ENCODE data around the gene TESMIN. TPM values are rescaled to one million over a fixed set of nuclear protein-coding genes. Genes with fewer than 3 reads are reported as not detected.

TESMIN gene
- total RNA-seq, 2 donors from 2014 or later: 14.3 to 20.7 TPM

- Histone ChIP-seq H3K36me3 (no peaks in the 10 kb centered on the region), H3K4me3 (no peak overlapping the region)
- TF ChIP-seq CTCF (IDR thresholded peaks at IDR 0.05): no peak
Measured at GRCh38 chr11:68743539-68743938, 7.8 kb downstream of the TESMIN start.

GRCh38 chr11:68741463-68741862, 9.9 kb downstream of the TESMIN start:
- no peak overlapping the region for H3K4me3 ChIP-seq
- no peaks in the 10 kb centered on the region for H3K36me3 ChIP-seq
- H3K27me3 ChIP-seq: no peaks in the 10 kb centered on the region
- H3K9ac ChIP-seq (ENCODE audit: low read depth in 2 of 2, low read length in 2 of 2): no peak overlapping the region
- H3K4me1 ChIP-seq: no peaks in the 10 kb centered on the region
- no peak for DNase-seq
- intact Hi-C loops (cut with DNase I): no loop called here
- no peak overlapping the region for H3K27ac ChIP-seq
- TF ChIP-seq CTCF (IDR thresholded peaks at IDR 0.05): no peak
- H3K9me3 ChIP-seq: no peaks in the 10 kb centered on the region

More at GRCh38 chr11:68743539-68743938, 7.8 kb downstream of the TESMIN start:
- Histone ChIP-seq H3K9ac (ENCODE audit: low read depth in 2 of 2, low read length in 2 of 2) (no peak overlapping the region), H3K4me1 (no peaks in the 10 kb centered on the region), H3K27me3 (no peaks in the 10 kb centered on the region), H3K9me3 (no peaks in the 10 kb centered on the region), H3K27ac (no peak overlapping the region)
- intact Hi-C loops (cut with DNase I): no loop called here
- no peak for DNase-seq

- no peak overlapping the region for H3K4me3 ChIP-seq
- no peaks in the 10 kb centered on the region for H3K9me3 ChIP-seq
- intact Hi-C loops (cut with DNase I): no loop called here
- H3K9ac ChIP-seq (ENCODE audit: low read depth in 2 of 2, low read length in 2 of 2): no peak overlapping the region
- DNase-seq: no peak
- H3K36me3 ChIP-seq: no peaks in the 10 kb centered on the region
- no peak overlapping the region for H3K27ac ChIP-seq
- no peaks in the 10 kb centered on the region for H3K27me3 ChIP-seq
- no peak for TF ChIP-seq CTCF (IDR thresholded peaks at IDR 0.05)
- H3K4me1 ChIP-seq: no peaks in the 10 kb centered on the region
Measured at GRCh38 chr11:68735646-68736045, 15.7 kb downstream of the TESMIN start.

GRCh38 chr11:68735125-68735524, 16.2 kb downstream of the TESMIN start:
- TF ChIP-seq CTCF (IDR thresholded peaks at IDR 0.05): no peak

GRCh38 chr11:68734111-68734510, 17.2 kb downstream of the TESMIN start:
- no peak for TF ChIP-seq CTCF (IDR thresholded peaks at IDR 0.05)
- no peak for DNase-seq
- H3K4me3 ChIP-seq: no peak overlapping the region
- intact Hi-C loops (cut with DNase I): no loop called here
- H3K36me3 ChIP-seq: no peaks in the 10 kb centered on the region
- H3K27me3 ChIP-seq: no peaks in the 10 kb centered on the region
- H3K9ac ChIP-seq (ENCODE audit: low read depth in 2 of 2, low read length in 2 of 2): no peak overlapping the region
- H3K27ac ChIP-seq: no peak overlapping the region
- H3K4me1 ChIP-seq: no peaks in the 10 kb centered on the region
- no peaks in the 10 kb centered on the region for H3K9me3 ChIP-seq

More at GRCh38 chr11:68735125-68735524, 16.2 kb downstream of the TESMIN start:
- H3K36me3 ChIP-seq: no peaks in the 10 kb centered on the region
- no peak overlapping the region for H3K27ac ChIP-seq
- intact Hi-C loops (cut with DNase I): no loop called here
- H3K9me3 ChIP-seq: no peaks in the 10 kb centered on the region
- H3K4me3 ChIP-seq: no peak overlapping the region
- DNase-seq: no peak
- H3K27me3 ChIP-seq: no peaks in the 10 kb centered on the region
- no peak overlapping the region for H3K9ac ChIP-seq (ENCODE audit: low read depth in 2 of 2, low read length in 2 of 2)
- H3K4me1 ChIP-seq: no peaks in the 10 kb centered on the region

GRCh38 chr11:68727783-68728182, 23.5 kb downstream of the TESMIN start:
- intact Hi-C loops (cut with DNase I): no loop called here
- Histone ChIP-seq H3K4me1 (no peaks in the 10 kb centered on the region), H3K27me3 (no peaks in the 10 kb centered on the region), H3K4me3 (no peak overlapping the region), H3K36me3 (no peaks in the 10 kb centered on the region), H3K27ac (no peak overlapping the region), H3K9me3 (no peaks in the 10 kb centered on the region), H3K9ac (ENCODE audit: low read depth in 2 of 2, low read length in 2 of 2) (no peak overlapping the region)
- no peak for TF ChIP-seq CTCF (IDR thresholded peaks at IDR 0.05)
- DNase-seq: no peak

Measured in colonic mucosa (tissue), 4 donors.